HG03460 (cell line): Measurements from ENCODE around the gene KCNG4.
"Not testable (repeated sequence)": the region's sequence is repeated elsewhere in the genome, so short reads cannot be mapped to it uniquely, and the experiment has no call there.

Experiments
- ATAC-seq: cut with Tn5 transposase; IDR thresholded peaks from one replicate; pipeline ENCODE4 v1.9.1; 2021; ENCODE audit not compliant: unreplicated experiment

The KCNG4 gene

GRCh38 chr16:84209989-84210388 is 29.8 kb downstream of the KCNG4 start:
- ATAC-seq, result no peak

GRCh38 chr16:84207879-84208278 is 31.9 kb downstream of the KCNG4 start:
- no peak for ATAC-seq

GRCh38 chr16:84207251-84207650 is 32.6 kb downstream of the KCNG4 start:
- ATAC-seq, result no peak

- no peak for ATAC-seq
Observed at GRCh38 chr16:84205976-84206691, 33.7 kb downstream of the KCNG4 start.

- not testable (repeated sequence) for ATAC-seq
Observed at GRCh38 chr16:84205123-84205522, 34.7 kb downstream of the KCNG4 start.

- not testable (repeated sequence) for ATAC-seq
Observed at GRCh38 chr16:84204551-84204950, 35.3 kb downstream of the KCNG4 start.

GRCh38 chr16:84199861-84200260 is 40.0 kb downstream of the KCNG4 start:
- ATAC-seq, result no peak

GRCh38 chr16:84199097-84199496 is 40.7 kb downstream of the KCNG4 start:
- ATAC-seq, result no peak

GRCh38 chr16:84198401-84198800 is 41.4 kb downstream of the KCNG4 start:
- no peak for ATAC-seq

- ATAC-seq, result no peak
Observed at GRCh38 chr16:84197466-84198128, 42.2 kb downstream of the KCNG4 start.

GRCh38 chr16:84196727-84197394 is 43.0 kb downstream of the KCNG4 start:
- ATAC-seq, result no peak

GRCh38 chr16:84196101-84196500 is 43.7 kb downstream of the KCNG4 start:
- ATAC-seq, result no peak

GRCh38 chr16:84195201-84196093 is 44.4 kb downstream of the KCNG4 start:
- ATAC-seq, result no peak

GRCh38 chr16:84194470-84195200 is 45.2 kb downstream of the KCNG4 start:
- peak; percentile 71 for ATAC-seq

GRCh38 chr16:84194018-84194417 is 45.8 kb downstream of the KCNG4 start:
- no peak for ATAC-seq

GRCh38 chr16:84193480-84193879 is 46.3 kb downstream of the KCNG4 start:
- ATAC-seq, result no peak

- ATAC-seq, result no peak
Observed at GRCh38 chr16:84191466-84191865, 48.3 kb downstream of the KCNG4 start.

GRCh38 chr16:84190731-84191388 is 49.0 kb downstream of the KCNG4 start, which contains the start of gene ADAD2:
TSS of gene ADAD2 (plus strand) at chr16:84191157. CDS start at chr16:84191231, 74 bp downstream.
- ATAC-seq, result no peak

- peak; percentile 95 for ATAC-seq
Observed at GRCh38 chr16:84186685-84187437, 53.0 kb downstream of the KCNG4 start, which contains the start of gene TAF1C. TSS of gene TAF1C (minus strand) at chr16:84187057. CDS start at chr16:84184988, 2,069 bp downstream.
